ENCODE measurements around the gene FEV.

FEV gene

GRCh38 chr2:218992703-218993344, 7.8 kb upstream of the FEV start:
- H3K4me3 ChIP-seq (ENCODE audit: low read length), result no peak overlapping the region
- DNase-seq (ENCODE audit: low read depth), result no peak
- no peak for TF ChIP-seq CTCF (IDR thresholded peaks at IDR 0.05; ENCODE audit: insufficient read depth, low read depth, low read length, missing control alignments)

- no peak overlapping the region for H3K4me3 ChIP-seq (ENCODE audit: low read length)
- no peak for TF ChIP-seq CTCF (IDR thresholded peaks at IDR 0.05; ENCODE audit: insufficient read depth, low read depth, low read length, missing control alignments)
- DNase-seq (ENCODE audit: low read depth), result no peak
These were observed 7.2 kb upstream of the FEV start for GRCh38 chr2:218992196-218992595.

- peak; percentile 56 for DNase-seq (ENCODE audit: low read depth)
- H3K4me3 ChIP-seq (ENCODE audit: low read length), result no peak overlapping the region
- TF ChIP-seq CTCF (IDR thresholded peaks at IDR 0.05; ENCODE audit: insufficient read depth, low read depth, low read length, missing control alignments), result no peak
These were observed 6.7 kb upstream of the FEV start for GRCh38 chr2:218991674-218992168.

- H3K4me3 ChIP-seq (ENCODE audit: low read length), result no peak overlapping the region
- TF ChIP-seq CTCF (IDR thresholded peaks at IDR 0.05; ENCODE audit: insufficient read depth, low read depth, low read length, missing control alignments), result no peak
- DNase-seq (ENCODE audit: low read depth), result no peak
These were observed 5.6 kb upstream of the FEV start for GRCh38 chr2:218990612-218991011.

- no peak for DNase-seq (ENCODE audit: low read depth)
- TF ChIP-seq CTCF (IDR thresholded peaks at IDR 0.05; ENCODE audit: insufficient read depth, low read depth, low read length, missing control alignments), result no peak
These were observed 5.1 kb upstream of the FEV start for GRCh38 chr2:218990052-218990451.

GRCh38 chr2:218988650-218989049, 3.7 kb upstream of the FEV start:
- DNase-seq (ENCODE audit: low read depth), result no peak
- no peak overlapping the region for H3K4me3 ChIP-seq (ENCODE audit: low read length)
- no peak for TF ChIP-seq CTCF (IDR thresholded peaks at IDR 0.05; ENCODE audit: insufficient read depth, low read depth, low read length, missing control alignments)

More at GRCh38 chr2:218990052-218990451, 5.1 kb upstream of the FEV start:
- H3K4me3 ChIP-seq (ENCODE audit: low read length), result no peak overlapping the region

- DNase-seq (ENCODE audit: low read depth), result no peak
- TF ChIP-seq CTCF (IDR thresholded peaks at IDR 0.05; ENCODE audit: insufficient read depth, low read depth, low read length, missing control alignments), result no peak
- H3K4me3 ChIP-seq (ENCODE audit: low read length), result no peak overlapping the region
These were observed 3.2 kb upstream of the FEV start for GRCh38 chr2:218988164-218988563.

Data from epithelial cell of esophagus (primary cell).